ENCODE results near the gene YBX3.
"Not testable (repeated sequence)": the region's sequence is repeated elsewhere in the genome, so short reads cannot be mapped to it uniquely, and the experiment has no call there.

YBX3 gene

GRCh38 chr12:10722905-10723746, at the start of gene YBX3:
TSS of gene YBX3 (minus strand) at chr12:10723323. CDS start at chr12:10723111, 212 bp downstream.
- peak; percentile 57 for DNase-seq

- peak; percentile 63 for DNase-seq
These were observed 48.1 kb upstream of the YBX3 start for GRCh38 chr12:10771132-10771733.

GRCh38 chr12:10759657-10760056, 36.5 kb upstream of the YBX3 start:
- DNase-seq, result no peak

- DNase-seq, result no peak
These were observed 33.1 kb upstream of the YBX3 start for GRCh38 chr12:10756194-10756593.

DNA sequence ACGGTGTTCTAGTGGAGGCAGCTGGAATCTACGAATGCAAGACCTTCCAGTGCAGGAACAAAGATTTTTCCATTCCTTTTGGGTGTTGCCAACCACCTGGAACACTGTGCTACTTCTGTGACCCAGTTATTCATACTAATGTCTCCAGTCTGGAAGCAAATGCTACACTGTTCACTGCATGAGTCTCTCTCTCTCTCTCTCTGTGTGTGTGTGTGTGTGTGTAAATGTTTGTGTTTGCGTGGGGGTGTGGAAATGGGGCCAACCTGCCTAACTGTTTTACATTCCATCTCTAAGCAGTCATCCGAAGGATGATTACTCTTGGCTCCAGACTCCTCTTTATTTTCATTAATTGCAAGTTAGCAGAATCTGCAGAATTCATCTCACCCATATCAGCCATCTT, 29.9 kb upstream of the YBX3 start:
- DNase-seq, result no peak

DNA sequence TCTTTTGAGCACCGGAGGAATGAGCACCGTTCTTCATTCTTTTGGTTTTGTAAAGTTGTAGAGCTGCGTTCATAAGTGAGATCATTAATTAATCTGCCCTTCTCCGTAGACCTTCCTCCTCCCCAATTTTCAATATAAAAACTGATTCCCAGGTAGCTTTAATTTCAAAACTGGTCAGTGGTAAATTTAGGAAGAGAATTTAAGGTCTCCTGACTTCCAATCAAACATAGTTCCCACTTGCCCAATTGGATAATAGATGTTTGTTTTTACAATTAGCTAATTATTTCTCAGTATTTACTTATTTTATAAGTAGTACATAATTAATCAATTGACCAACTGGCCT, 27.2 kb upstream of the YBX3 start:
- no peak for DNase-seq

- DNase-seq, result peak; percentile 86
These were observed 26.7 kb upstream of the YBX3 start for GRCh38 chr12:10749700-10750384.

- DNase-seq, result no peak
These were observed 24.6 kb upstream of the YBX3 start for GRCh38 chr12:10747730-10748129.

GRCh38 chr12:10743420-10743819, 20.3 kb upstream of the YBX3 start:
- DNase-seq, result not testable (repeated sequence)

- DNase-seq, result no peak
These were observed 18.7 kb upstream of the YBX3 start for GRCh38 chr12:10741845-10742244.

DNA sequence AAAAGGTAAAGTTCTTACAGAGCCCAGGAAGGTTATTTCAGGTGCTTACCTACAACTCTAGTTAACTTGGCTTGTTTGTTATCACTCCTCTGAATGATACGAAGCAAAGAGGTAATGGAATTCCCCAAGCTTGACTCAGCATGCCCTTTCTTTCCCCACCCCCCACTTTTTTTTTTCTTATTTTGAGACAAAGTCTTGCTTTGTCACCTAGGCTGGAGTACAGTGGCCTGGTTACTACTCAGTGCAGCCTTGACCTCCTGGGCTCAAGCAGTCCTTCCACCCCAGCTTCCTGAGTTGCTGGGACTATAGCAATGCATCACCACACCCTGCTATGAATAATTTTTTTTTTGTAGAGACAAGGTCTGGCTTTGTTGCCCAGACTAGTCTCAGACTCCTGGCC, 17.1 kb upstream of the YBX3 start:
- no peak for DNase-seq

DNA sequence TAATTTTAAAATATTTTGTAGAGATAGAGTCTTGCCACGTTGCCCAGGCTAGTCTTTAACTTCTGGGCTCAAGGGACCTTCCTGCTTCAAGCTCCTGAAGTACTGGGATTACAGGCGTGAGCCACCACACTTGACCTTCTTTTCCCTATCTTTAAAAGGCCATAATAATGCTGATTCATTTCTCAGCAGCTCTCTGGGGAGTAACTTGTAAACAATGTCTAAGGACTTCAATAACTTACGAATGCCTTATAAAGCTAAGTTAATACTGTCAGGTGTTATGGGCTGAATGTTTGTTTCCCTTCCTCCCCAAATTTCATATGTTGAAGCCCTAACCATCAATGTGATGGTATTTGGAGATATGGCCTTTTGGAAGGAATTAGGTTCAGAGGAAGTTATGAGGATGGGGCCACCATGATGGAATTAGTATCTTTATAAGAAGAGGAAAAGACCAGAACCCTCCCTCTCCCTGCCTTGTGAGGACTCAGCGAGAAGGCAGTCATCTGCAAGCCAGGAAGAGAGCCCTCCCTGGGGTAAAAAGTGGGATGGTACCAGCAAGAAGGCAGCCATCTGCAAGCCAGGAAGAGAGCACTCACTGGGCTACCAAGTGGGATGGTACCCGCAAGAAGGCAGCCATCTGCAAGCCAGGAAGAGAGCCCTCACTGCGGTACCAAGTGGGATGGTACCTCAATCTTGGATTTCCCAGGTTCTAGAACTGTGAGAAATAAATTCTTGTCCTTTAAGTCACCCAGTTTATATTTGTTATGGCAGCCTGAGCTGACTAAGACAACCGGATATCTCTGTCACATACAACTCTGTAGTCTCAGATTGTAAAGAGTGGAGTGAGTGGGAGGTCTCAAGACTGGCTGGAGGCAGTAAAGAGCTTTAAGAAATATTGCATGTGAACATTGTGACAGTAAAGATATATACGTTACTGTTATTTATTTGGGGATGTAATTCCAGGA, 16.3 kb upstream of the YBX3 start:
- DNase-seq, result no peak

GRCh38 chr12:10737249-10737648, 14.1 kb upstream of the YBX3 start:
- no peak for DNase-seq

DNA sequence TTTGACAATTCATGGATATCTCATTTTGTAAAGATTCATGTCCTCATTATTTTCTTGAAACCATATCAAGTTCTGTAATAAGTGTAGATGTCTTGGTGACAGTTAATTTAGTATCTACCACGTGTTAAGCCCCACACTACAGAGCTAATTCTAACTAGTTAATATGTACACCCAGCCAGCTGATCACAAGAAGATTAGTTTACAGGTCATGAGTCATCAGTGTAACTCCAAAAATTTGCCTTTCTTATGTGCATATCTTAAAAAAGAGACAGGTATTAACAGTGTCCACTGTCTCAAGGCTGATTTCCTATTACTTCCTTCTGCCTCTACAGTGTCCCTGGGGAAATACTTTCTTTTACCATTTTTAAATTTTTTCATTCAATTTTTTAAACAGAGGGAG, 13.3 kb upstream of the YBX3 start:
- no peak for DNase-seq

GRCh38 chr12:10735428-10735827, 12.3 kb upstream of the YBX3 start:
- no peak for DNase-seq

GRCh38 chr12:10732549-10732948, 9.4 kb upstream of the YBX3 start:
- no peak for DNase-seq

GRCh38 chr12:10732066-10732465, 8.9 kb upstream of the YBX3 start:
- DNase-seq, result no peak

GRCh38 chr12:10730559-10730958, 7.4 kb upstream of the YBX3 start:
- DNase-seq, result no peak

GRCh38 chr12:10728091-10728490, 5.0 kb upstream of the YBX3 start:
- no peak for DNase-seq

- no peak for DNase-seq
These were observed 3.8 kb upstream of the YBX3 start for GRCh38 chr12:10726945-10727344.

- no peak for DNase-seq
These were observed 1.9 kb upstream of the YBX3 start for GRCh38 chr12:10725003-10725402.

GRCh38 chr12:10722502-10722904, 620 bp downstream of the YBX3 start:
- DNase-seq, result peak; percentile 47

Measured in CD4-positive, alpha-beta T cell treated with Interleukin-17A for 1 hour (primary cell).